NCI-H748 (cell line): ENCODE measurements around the gene AQP1.

Experiments used
- DNase-seq: peaks from one replicate; lab custom pipeline; 2025; ENCODE audit not compliant: unreplicated experiment; lab: John Stamatoyannopoulos, UW

Gene AQP1

GRCh38 chr7:30918676-30919075 is 7.0 kb downstream of the AQP1 start:
- DNase-seq, result no peak

- DNase-seq, result no peak
Observed at GRCh38 chr7:30920021-30920583, 8.4 kb downstream of the AQP1 start.

- no peak for DNase-seq
Observed at GRCh38 chr7:30920584-30921539, 9.2 kb downstream of the AQP1 start.

- DNase-seq, result no peak
Observed at GRCh38 chr7:30921540-30922401, 10.1 kb downstream of the AQP1 start.

- no peak for DNase-seq
Observed at GRCh38 chr7:30922596-30922995, 10.9 kb downstream of the AQP1 start.

- no peak for DNase-seq
Observed at GRCh38 chr7:30923009-30923773, 11.5 kb downstream of the AQP1 start.

- DNase-seq, result no peak
Observed at GRCh38 chr7:30923774-30924413, 12.2 kb downstream of the AQP1 start.

GRCh38 chr7:30924624-30925023 is 13.0 kb downstream of the AQP1 start:
- no peak for DNase-seq

GRCh38 chr7:30925117-30925516 is 13.5 kb downstream of the AQP1 start:
- DNase-seq, result no peak

GRCh38 chr7:30925913-30926312 is 14.3 kb downstream of the AQP1 start:
- no peak for DNase-seq

GRCh38 chr7:30926313-30926712 is 14.7 kb downstream of the AQP1 start:
- DNase-seq, result no peak

GRCh38 chr7:30927040-30927439 is 15.4 kb downstream of the AQP1 start:
- no peak for DNase-seq

- DNase-seq, result no peak
Observed at GRCh38 chr7:30927559-30927958, 15.9 kb downstream of the AQP1 start.

- no peak for DNase-seq
Observed at GRCh38 chr7:30928254-30928872, 16.7 kb downstream of the AQP1 start.

- DNase-seq, result no peak
Observed at GRCh38 chr7:30929686-30930085, 18.0 kb downstream of the AQP1 start.

GRCh38 chr7:30930621-30931020 is 19.0 kb downstream of the AQP1 start:
- DNase-seq, result no peak

GRCh38 chr7:30931161-30931928 is 19.7 kb downstream of the AQP1 start:
- no peak for DNase-seq

GRCh38 chr7:30931929-30932540 is 20.4 kb downstream of the AQP1 start:
- DNase-seq, result no peak

- no peak for DNase-seq
Observed at GRCh38 chr7:30932562-30932961, 20.9 kb downstream of the AQP1 start.
